COLO829 (cell line): ENCODE measurements around the gene NKX1-2.
"Not testable (repeated sequence)": the region's sequence is repeated elsewhere in the genome, so short reads cannot be mapped to it uniquely, and the experiment has no call there.

Source experiments
- DNase-seq: peaks from one replicate; pipeline ENCODE4 v3.0.0; 2012; ENCODE audit warnings: low spot score

NKX1-2 gene

GRCh38 chr10:124449170-124450011, 444 bp downstream of the NKX1-2 start:
- DNase-seq, result no peak

GRCh38 chr10:124448696-124449169, 1.1 kb downstream of the NKX1-2 start:
- DNase-seq, result no peak

GRCh38 chr10:124447751-124448466, 1.9 kb downstream of the NKX1-2 start:
- DNase-seq, result no peak

GRCh38 chr10:124446830-124447750, 2.7 kb downstream of the NKX1-2 start:
- DNase-seq, result no peak

- DNase-seq, result not testable (repeated sequence)
Measured at GRCh38 chr10:124441694-124442093, 8.1 kb downstream of the NKX1-2 start.

GRCh38 chr10:124436191-124436638, 13.6 kb downstream of the NKX1-2 start:
- no peak for DNase-seq

- not testable (repeated sequence) for DNase-seq
Measured at GRCh38 chr10:124435683-124436082, 14.2 kb downstream of the NKX1-2 start.

GRCh38 chr10:124433461-124433860, 16.4 kb downstream of the NKX1-2 start:
- no peak for DNase-seq

GRCh38 chr10:124430077-124430476, 19.8 kb downstream of the NKX1-2 start:
- no peak for DNase-seq

GRCh38 chr10:124429576-124429975, 20.3 kb downstream of the NKX1-2 start:
- no peak for DNase-seq

GRCh38 chr10:124428207-124428777, 21.5 kb downstream of the NKX1-2 start:
- DNase-seq, result no peak

- DNase-seq, result no peak
Measured at GRCh38 chr10:124425227-124425962, 24.4 kb downstream of the NKX1-2 start.

- DNase-seq, result no peak
Measured at GRCh38 chr10:124423813-124424212, 26.0 kb downstream of the NKX1-2 start.

GRCh38 chr10:124422742-124423141, 27.1 kb downstream of the NKX1-2 start:
- no peak for DNase-seq

GRCh38 chr10:124420254-124420653, 29.6 kb downstream of the NKX1-2 start:
- no peak for DNase-seq

GRCh38 chr10:124419635-124420034, 30.2 kb downstream of the NKX1-2 start:
- DNase-seq, result no peak

- peak; percentile 88 for DNase-seq
Measured at GRCh38 chr10:124418726-124419501, 30.9 kb downstream of the NKX1-2 start, which contains the start of gene OAT. TSS of gene OAT (minus strand) at chr10:124418923. CDS start at chr10:124412171, 6,752 bp downstream.

- DNase-seq, result no peak
Measured at GRCh38 chr10:124417895-124418725, 31.7 kb downstream of the NKX1-2 start.

- DNase-seq, result no peak
Measured at GRCh38 chr10:124416733-124417132, 33.1 kb downstream of the NKX1-2 start.
